SK-N-MC (cell line): ENCODE data around the gene ZNF587B.
A peak's percentile ranks its signal among the peaks of the same experiment; 100 is the strongest.
"Not testable (repeated sequence)": the region's sequence is repeated elsewhere in the genome, so short reads cannot be mapped to it uniquely, and the experiment has no call there.

Source experiments
- DNase-seq: peaks from one replicate; pipeline ENCODE4 v3.0.0-alpha.2; 2011; ENCODE audit warnings: low read depth, low spot score
- H3K27ac ChIP-seq: fragments of 200-600 bp; sonication (generic); 2 replicates; pipeline ENCODE4 v1.5.1; 2016; ENCODE audit warnings: mixed run types
- H3K36me3 ChIP-seq: fragments of 200-600 bp; sonication (generic); 2 replicates; pipeline ENCODE4 v1.6.1; 2017; ENCODE audit warnings: antibody characterized with exemption, low read length, mixed read lengths; ENCODE audit not compliant: insufficient read depth
- H3K4me3 ChIP-seq: fragments of 200-600 bp; sonication (generic); 2 replicates; pipeline ENCODE4 v1.5.1; 2016
- H3K9ac ChIP-seq: fragments of 200-600 bp; sonication (generic); 2 replicates; pipeline ENCODE4 v1.8.0; 2017; ENCODE audit warnings: mixed run types, mixed read lengths; ENCODE audit not compliant: insufficient read length
- H3K9me3 ChIP-seq: fragments of 200-600 bp; sonication (generic); 2 replicates; pipeline ENCODE4 v1.6.1; 2017; ENCODE audit warnings: low read depth, mild to moderate bottlenecking, antibody characterized with exemption, low read length, moderate library complexity, mixed read lengths
- EZH2 ChIP-seq: fragments of 200-600 bp; sonication (generic); IDR thresholded peaks from one replicate; pipeline ENCODE4 v1.6.1; 2017; ENCODE audit warnings: antibody characterized with exemption
- POLR2AphosphoS5 ChIP-seq: IDR thresholded peaks from 2 replicates; pipeline ENCODE4 v1.6.1; 2012; ENCODE audit warnings: mild to moderate bottlenecking, low read depth, low read length, borderline replicate concordance

The ZNF587B gene

GRCh38 chr19:57888560-57889231, 58.6 kb downstream of the ZNF587B start, which contains the start of gene ZNF814:
Gene ZNF814, minus strand, starts transcription at chr19:57889037. Its CDS starts 235 bp downstream, at chr19:57888802.
- Histone ChIP-seq H3K4me3 (peak within 1 kb of the TSS; percentile 76), H3K9ac (peak within 1 kb of the TSS; percentile 61), H3K27ac (no peak within 1 kb of the TSS), H3K36me3 (peaks cover 38% of the 10 kb centered on the region), H3K9me3 (no peaks in the 10 kb centered on the region; the same call in 1 of the 2 replicates)
- peak; percentile 78; the same call in 1 of the 2 replicates for TF ChIP-seq POLR2AphosphoS5
- TF ChIP-seq EZH2 = no peak
- DNase-seq = peak; percentile 71

GRCh38 chr19:57890706-57891105, 60.6 kb downstream of the ZNF587B start:
- not testable (repeated sequence) for DNase-seq, H3K4me3 ChIP-seq, H3K27ac ChIP-seq, H3K9ac ChIP-seq, H3K9me3 ChIP-seq
- peaks cover 21% of the 10 kb centered on the region for H3K36me3 ChIP-seq
